Spleen (tissue), 7 donors: ENCODE data around the gene EYS.

Experiments
- POLR2A ChIP-seq, 3 donors: fragments of 450-650 bp; IDR thresholded peaks; one replicate each; pipeline ENCODE4 v1.5.1; 2017; ENCODE audit warnings: antibody characterized with exemption in 3 of 3, mild to moderate bottlenecking in 1 of 3
- POLR2AphosphoS5 ChIP-seq, 3 donors: sonication (generic); formaldehyde crosslinking; IDR thresholded peaks; one replicate each; pipeline ENCODE4 v1.5.1; 2017; ENCODE audit warnings: antibody characterized with exemption in 3 of 3
- TF ChIP-seq, protein P1 (sequence below), 11 experiments: fragments of 200-600 bp in 7 of 11; fragments of 450-650 bp in 4 of 11; sonication (generic) in 4 of 11; IDR thresholded peaks in 8 of 11; conservative IDR thresholded peaks in 3 of 11; 1 replicate in 7 of 11; 2 replicates in 4 of 11; pipeline versions ENCODE4 v1.4.0 to v1.8.0; 2016 to 2021; ENCODE audit warnings: antibody characterized with exemption in 11 of 11, inconsistent platforms in 4 of 11, mild to moderate bottlenecking in 1 of 11
- donor health status: DM: no; HTN: no; CAD: no; lungs with moderate emphysema.
- donor health status: DM: no; HTN: no; CAD: no.
- donor health status: DM: no; HTN: no; CAD: no.

GRCh38 chr6:64912966-64913365, 794.1 kb downstream of the EYS start:
- TF ChIP-seq, protein P1, sequence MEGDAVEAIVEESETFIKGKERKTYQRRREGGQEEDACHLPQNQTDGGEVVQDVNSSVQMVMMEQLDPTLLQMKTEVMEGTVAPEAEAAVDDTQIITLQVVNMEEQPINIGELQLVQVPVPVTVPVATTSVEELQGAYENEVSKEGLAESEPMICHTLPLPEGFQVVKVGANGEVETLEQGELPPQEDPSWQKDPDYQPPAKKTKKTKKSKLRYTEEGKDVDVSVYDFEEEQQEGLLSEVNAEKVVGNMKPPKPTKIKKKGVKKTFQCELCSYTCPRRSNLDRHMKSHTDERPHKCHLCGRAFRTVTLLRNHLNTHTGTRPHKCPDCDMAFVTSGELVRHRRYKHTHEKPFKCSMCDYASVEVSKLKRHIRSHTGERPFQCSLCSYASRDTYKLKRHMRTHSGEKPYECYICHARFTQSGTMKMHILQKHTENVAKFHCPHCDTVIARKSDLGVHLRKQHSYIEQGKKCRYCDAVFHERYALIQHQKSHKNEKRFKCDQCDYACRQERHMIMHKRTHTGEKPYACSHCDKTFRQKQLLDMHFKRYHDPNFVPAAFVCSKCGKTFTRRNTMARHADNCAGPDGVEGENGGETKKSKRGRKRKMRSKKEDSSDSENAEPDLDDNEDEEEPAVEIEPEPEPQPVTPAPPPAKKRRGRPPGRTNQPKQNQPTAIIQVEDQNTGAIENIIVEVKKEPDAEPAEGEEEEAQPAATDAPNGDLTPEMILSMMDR (IDR thresholded peaks at IDR 0.05 in 8 of 11, conservative IDR thresholded peaks at IDR 0.05 in 3 of 11) = no peak
- no peak for TF ChIP-seq POLR2A (IDR thresholded peaks at IDR 0.05)
- no peak for TF ChIP-seq POLR2AphosphoS5 (IDR thresholded peaks at IDR 0.05)
